ENCODE measurements around the gene RAB1A.

Gene RAB1A

DNA sequence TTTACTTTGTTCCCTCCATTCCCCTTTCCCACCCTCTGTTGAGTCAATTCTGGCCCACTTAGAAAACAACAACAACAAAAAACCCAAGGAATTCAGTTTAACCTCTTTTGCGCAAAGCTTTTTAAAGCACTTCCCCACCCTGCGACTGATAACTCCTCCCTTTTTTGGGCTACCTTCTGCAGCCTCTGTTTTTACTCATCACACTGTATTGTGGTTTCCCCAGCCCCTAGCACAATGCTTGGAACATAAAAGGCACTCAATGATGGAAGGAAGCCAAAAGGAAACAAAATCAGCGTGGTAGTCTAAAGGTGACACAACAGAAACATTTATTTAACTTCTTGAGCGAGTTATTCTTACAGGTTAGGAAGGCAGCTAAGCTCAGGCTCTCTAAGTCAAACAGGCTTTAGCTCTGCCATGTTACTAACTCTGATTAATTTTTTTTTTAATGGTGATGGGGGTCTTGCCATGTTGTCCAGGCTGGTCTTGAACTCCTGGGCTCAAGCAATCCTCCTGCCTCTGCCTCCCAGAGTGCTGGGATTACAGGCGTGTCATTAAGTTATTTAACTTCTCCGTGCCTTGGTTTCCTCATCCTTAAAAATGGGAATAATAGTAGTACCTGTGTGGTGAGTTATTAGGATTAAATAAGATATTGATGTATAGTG is 72.4 kb downstream of the RAB1A start:
- in situ Hi-C loops (cut with MboI; ENCODE audit: low pct_unique_long_range_greater_than_20kb, low sequenced_read_pairs, unreplicated experiment), result loop anchor here (10.0 kb wide), 1 partner anchor 117 kb away; no protein-coding TSS in a partner anchor
- TF ChIP-seq, protein P1, sequence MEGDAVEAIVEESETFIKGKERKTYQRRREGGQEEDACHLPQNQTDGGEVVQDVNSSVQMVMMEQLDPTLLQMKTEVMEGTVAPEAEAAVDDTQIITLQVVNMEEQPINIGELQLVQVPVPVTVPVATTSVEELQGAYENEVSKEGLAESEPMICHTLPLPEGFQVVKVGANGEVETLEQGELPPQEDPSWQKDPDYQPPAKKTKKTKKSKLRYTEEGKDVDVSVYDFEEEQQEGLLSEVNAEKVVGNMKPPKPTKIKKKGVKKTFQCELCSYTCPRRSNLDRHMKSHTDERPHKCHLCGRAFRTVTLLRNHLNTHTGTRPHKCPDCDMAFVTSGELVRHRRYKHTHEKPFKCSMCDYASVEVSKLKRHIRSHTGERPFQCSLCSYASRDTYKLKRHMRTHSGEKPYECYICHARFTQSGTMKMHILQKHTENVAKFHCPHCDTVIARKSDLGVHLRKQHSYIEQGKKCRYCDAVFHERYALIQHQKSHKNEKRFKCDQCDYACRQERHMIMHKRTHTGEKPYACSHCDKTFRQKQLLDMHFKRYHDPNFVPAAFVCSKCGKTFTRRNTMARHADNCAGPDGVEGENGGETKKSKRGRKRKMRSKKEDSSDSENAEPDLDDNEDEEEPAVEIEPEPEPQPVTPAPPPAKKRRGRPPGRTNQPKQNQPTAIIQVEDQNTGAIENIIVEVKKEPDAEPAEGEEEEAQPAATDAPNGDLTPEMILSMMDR (IDR thresholded peaks at IDR 0.05; ENCODE audit: extremely low read depth, insufficient read depth, missing control alignments), result no peak
- peak; percentile 75 for DNase-seq (ENCODE audit: low spot score)

DNA sequence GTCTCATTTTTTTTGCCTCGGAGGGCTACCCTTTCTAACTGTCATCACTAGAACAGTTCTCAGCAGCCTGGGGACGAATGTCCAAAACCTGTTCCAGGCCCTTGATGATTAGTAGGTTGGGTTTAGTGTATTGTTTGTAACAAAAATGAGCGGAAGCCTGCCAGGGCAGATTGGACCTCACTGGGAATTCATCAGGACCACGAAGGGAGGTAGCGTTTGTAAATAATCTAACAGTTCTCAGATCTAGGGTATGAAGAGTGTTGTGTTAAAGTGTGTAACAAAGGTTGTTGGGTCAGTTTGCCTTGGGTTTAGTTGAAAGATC is 72.9 kb downstream of the RAB1A start:
- in situ Hi-C loops (cut with MboI; ENCODE audit: low pct_unique_long_range_greater_than_20kb, low sequenced_read_pairs, unreplicated experiment), result loop anchor here (10.0 kb wide), 1 partner anchor 118 kb away; no protein-coding TSS in a partner anchor
- TF ChIP-seq, protein P1 (IDR thresholded peaks at IDR 0.05; ENCODE audit: extremely low read depth, insufficient read depth, missing control alignments), result no peak
- DNase-seq (ENCODE audit: low spot score), result no peak

DNA sequence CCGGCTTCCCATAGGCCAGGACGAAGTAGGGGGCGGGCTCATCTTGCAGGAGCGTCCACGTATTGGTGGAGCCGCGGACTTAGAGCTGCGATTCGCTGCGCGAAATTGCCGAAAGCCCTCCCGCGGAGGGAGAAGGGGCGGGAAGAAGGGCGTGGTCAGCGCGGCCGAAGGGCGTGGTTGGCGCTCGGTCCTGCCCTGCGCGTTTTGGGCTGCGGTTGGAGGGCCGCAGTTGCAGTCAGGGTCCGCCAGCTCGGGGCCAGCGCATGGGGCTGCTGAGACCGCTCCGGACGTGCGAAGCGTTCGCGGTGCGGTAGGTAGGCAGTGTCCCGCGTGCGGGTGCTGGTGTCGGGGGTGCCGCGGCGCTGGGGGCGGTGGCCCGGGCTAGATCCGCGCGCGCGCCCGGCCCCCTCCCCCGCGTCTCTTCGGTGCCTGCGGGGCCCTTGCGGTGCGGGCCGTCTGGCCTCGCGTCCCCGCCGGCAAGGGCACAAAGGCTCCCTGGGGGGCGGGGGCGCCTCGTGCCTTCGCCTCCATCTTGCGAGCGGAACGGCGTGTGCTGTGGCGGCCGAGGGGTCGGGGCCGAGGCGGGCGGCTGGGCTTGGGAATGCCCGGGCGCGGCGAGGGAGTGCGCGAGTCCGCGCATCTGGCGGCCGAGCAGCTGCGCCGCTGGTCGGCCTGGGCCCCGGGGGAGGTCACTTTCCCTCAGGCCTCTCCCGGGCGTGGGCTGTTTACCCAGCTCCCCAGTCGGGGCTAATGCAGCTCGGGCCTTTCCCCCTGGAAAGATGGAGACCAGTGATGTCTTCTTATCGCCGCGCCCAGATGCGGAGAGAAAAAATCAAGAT is 73.5 kb downstream of the RAB1A start, which contains the start of gene CEP68:
TSS of gene CEP68 (plus strand) at position 202 of the 839 bp plus-strand sequence. CDS start 13,029 bp downstream, outside the sequence.
- TF ChIP-seq, protein P1 (IDR thresholded peaks at IDR 0.05; ENCODE audit: extremely low read depth, insufficient read depth, missing control alignments), result no peak
- DNase-seq (ENCODE audit: low spot score), result peak; percentile 98
- in situ Hi-C loops (cut with MboI; ENCODE audit: low pct_unique_long_range_greater_than_20kb, low sequenced_read_pairs, unreplicated experiment), result loop anchor here (10.0 kb wide), 1 partner anchor 118 kb away; no protein-coding TSS in a partner anchor

DNA sequence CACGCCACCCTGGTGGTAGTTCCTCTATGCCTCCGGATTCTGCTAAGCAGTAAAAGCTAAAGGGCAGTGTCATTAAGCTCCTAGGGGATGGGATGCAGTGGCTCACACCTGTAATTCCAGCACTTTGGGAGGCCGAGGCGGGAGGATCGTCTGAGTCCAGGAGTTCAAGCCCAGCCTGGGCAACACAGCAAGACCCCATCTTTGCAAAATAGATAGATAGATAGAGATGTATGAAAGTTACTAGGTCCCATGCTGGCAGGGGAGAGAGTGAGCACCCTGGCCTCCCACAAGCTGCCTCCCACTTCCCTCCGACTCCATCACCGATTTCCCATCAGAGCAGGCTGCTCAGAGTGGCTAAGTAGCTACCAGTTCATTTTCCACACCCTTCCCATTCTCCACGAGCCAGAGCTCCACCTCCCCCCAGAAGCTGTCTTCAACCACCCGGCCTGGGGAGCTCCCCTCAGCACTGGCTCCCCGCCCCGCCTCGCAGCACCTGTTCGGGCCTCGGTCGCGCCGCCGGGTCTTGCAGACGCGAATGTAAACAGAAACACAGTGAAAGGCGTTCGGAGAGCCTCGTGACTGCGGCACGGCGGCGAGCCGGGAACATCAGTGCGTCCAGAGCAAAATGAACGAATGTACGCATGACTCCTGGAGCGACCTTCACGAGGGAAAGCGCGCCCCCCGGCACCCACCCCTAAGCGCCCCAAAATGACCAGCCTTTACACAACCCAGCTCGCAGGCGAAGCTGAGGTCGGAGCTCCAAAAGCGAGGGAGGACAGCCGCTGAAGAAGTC is 74.3 kb downstream of the RAB1A start:
- peak; percentile 70 for DNase-seq (ENCODE audit: low spot score)
- in situ Hi-C loops (cut with MboI; ENCODE audit: low pct_unique_long_range_greater_than_20kb, low sequenced_read_pairs, unreplicated experiment), result loop anchor here (10.0 kb wide), 1 partner anchor 119 kb away; no protein-coding TSS in a partner anchor
- TF ChIP-seq, protein P1 (IDR thresholded peaks at IDR 0.05; ENCODE audit: extremely low read depth, insufficient read depth, missing control alignments), result no peak

DNA sequence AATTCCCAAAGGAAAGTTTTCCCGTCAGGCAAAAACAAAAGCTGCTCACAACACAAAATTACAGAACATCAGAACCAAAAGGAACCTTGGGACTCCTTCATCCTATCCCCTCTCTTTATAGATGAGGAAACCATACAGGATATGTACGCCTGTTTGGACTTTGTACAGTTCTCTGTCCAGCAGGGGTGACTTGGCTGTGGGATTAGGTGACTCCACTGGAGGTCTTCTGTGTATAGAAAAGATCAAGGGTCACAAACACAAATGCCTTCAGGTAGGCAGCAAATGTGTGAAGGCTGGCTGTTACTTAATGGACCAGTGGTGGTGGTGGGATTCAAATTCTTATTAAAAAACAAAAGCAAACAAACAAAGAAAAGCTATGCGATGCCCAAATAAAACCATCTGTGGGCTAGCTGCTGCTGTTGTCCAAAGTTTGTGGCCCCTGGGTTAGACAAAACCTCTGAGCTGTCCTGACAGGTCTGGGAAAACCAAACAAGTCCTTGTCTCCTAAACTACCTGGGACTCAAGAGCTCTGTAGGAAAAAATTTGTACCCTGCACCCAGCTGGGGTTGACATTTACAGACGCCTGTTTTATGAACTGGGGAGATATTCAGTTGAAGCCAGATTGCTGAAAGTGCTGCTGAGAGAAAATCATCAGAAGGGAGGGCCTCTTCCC is 75.0 kb downstream of the RAB1A start:
- in situ Hi-C loops (cut with MboI; ENCODE audit: low pct_unique_long_range_greater_than_20kb, low sequenced_read_pairs, unreplicated experiment), result loop anchor here (10.0 kb wide), 1 partner anchor 120 kb away; no protein-coding TSS in a partner anchor
- DNase-seq (ENCODE audit: low spot score), result peak; percentile 12
- TF ChIP-seq, protein P1 (IDR thresholded peaks at IDR 0.05; ENCODE audit: extremely low read depth, insufficient read depth, missing control alignments), result no peak

Data from GM13977 (cell line).